ENCODE data around the gene IDH3B. TPM values are rescaled to one million over a fixed set of nuclear protein-coding genes. Genes with fewer than 3 reads are reported as not detected.

The IDH3B gene
- total and polyA plus RNA-seq, 2 experiments from 2014 or later, result 216 to 244 TPM

GRCh38 chr20:2618815-2619214 is 45.2 kb downstream of the IDH3B start:
- Histone ChIP-seq H3K27me3 (no peaks in the 10 kb centered on the region), H3K27ac (no peak overlapping the region), H3K9me3 (ENCODE audit: low read depth) (no peaks in the 10 kb centered on the region), H3K36me3 (no peaks in the 10 kb centered on the region), H3K4me1 (ENCODE audit: low read depth) (no peaks in the 10 kb centered on the region), H3K4me3 (no peak overlapping the region)
- DNase-seq (ENCODE audit: low read depth in 1 of 2, low spot score in 1 of 2), result no peak
- no peak for TF ChIP-seq CTCF (IDR thresholded peaks at IDR 0.05; ENCODE audit: low read depth, low read length)

DNA sequence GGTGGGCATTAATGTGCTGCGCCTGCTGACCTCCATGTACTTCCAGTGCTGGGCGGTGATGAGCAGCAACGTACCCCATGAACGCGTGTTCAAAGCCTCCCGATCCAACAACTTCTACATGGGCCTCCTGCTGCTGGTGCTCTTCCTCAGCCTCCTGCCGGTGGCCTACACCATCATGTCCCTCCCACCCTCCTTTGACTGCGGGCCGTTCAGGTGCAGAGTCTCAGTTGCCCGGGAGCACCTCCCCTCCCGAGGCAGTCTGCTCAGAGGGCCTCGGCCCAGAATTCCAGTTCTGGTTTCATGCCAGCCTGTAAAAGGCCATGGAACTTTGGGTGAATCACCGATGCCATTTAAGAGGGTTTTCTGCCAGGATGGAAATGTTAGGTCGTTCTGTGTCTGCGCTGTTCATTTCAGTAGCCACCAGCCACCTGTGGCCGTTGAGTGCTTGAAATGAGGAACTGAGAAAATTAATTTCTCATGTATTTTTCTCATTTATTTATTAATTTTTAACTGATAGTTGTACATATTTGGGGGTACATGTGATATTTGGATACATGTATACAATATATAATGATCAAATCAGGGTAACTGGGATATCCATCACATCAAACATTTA is 46.8 kb downstream of the IDH3B start:
- DNase-seq (ENCODE audit: low read depth in 1 of 2, low spot score in 1 of 2), result no peak
- TF ChIP-seq CTCF (IDR thresholded peaks at IDR 0.05; ENCODE audit: low read depth, low read length), result no peak
- Histone ChIP-seq H3K4me3 (no peak overlapping the region), H3K27ac (no peak overlapping the region), H3K4me1 (ENCODE audit: low read depth) (no peaks in the 10 kb centered on the region), H3K9me3 (ENCODE audit: low read depth) (no peaks in the 10 kb centered on the region), H3K27me3 (no peaks in the 10 kb centered on the region), H3K36me3 (no peaks in the 10 kb centered on the region)

DNA sequence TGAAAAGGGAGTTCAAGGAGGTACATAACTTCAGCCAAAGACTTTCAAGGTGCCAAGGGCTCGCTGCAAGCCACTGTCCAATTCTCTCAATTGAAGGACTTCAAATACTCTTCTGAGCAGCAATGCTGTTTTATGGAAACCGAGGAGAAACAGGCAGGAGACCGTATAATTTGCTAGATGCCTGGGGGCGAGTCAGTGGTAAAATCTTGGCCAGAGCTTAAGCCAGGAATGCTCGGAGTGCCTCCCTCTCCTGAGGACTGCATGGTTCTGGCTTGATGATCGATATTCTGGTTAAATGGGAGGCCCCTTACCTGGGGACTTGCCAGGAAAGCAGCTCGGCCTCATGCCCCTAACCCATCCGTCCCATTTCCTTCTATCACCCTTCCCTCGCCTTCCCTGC is 47.4 kb downstream of the IDH3B start:
- DNase-seq (ENCODE audit: low read depth in 1 of 2, low spot score in 1 of 2), result no peak
- Histone ChIP-seq H3K27me3 (no peaks in the 10 kb centered on the region), H3K27ac (no peak overlapping the region), H3K9me3 (ENCODE audit: low read depth) (no peaks in the 10 kb centered on the region), H3K4me3 (no peak overlapping the region), H3K4me1 (ENCODE audit: low read depth) (no peaks in the 10 kb centered on the region), H3K36me3 (no peaks in the 10 kb centered on the region)
- no peak for TF ChIP-seq CTCF (IDR thresholded peaks at IDR 0.05; ENCODE audit: low read depth, low read length)

- no peaks in the 10 kb centered on the region for H3K36me3 ChIP-seq
- no peak overlapping the region for H3K4me3 ChIP-seq
- no peak for DNase-seq (ENCODE audit: low read depth in 1 of 2, low spot score in 1 of 2)
- no peak overlapping the region for H3K27ac ChIP-seq
- TF ChIP-seq CTCF (IDR thresholded peaks at IDR 0.05; ENCODE audit: low read depth, low read length), result no peak
- no peaks in the 10 kb centered on the region for H3K4me1 ChIP-seq (ENCODE audit: low read depth)
- H3K9me3 ChIP-seq (ENCODE audit: low read depth), result no peaks in the 10 kb centered on the region
- peaks cover 8% of the 10 kb centered on the region for H3K27me3 ChIP-seq
Observed at GRCh38 chr20:2612073-2612472, 51.9 kb downstream of the IDH3B start.

GRCh38 chr20:2610941-2611720 is 52.9 kb downstream of the IDH3B start:
- no peak for TF ChIP-seq CTCF (IDR thresholded peaks at IDR 0.05; ENCODE audit: low read depth, low read length)
- Histone ChIP-seq H3K27me3 (peaks cover 8% of the 10 kb centered on the region), H3K9me3 (ENCODE audit: low read depth) (no peaks in the 10 kb centered on the region), H3K4me3 (no peak overlapping the region), H3K36me3 (no peaks in the 10 kb centered on the region), H3K4me1 (ENCODE audit: low read depth) (no peaks in the 10 kb centered on the region), H3K27ac (no peak overlapping the region)
- no peak for DNase-seq (ENCODE audit: low read depth in 1 of 2, low spot score in 1 of 2)

Data from cardiac muscle cell (in vitro differentiated cells and primary cell).